GM18507 (cell line): ENCODE data around the gene PRPF6.
A peak's percentile ranks its signal among the peaks of the same experiment; 100 is the strongest.

Source experiments
- DNase-seq: peaks from one replicate; pipeline ENCODE4 v3.0.0; 2011; ENCODE audit warnings: low read depth; ENCODE audit not compliant: insufficient read length; ENCODE audit errors: extremely low spot score
- FAIRE-seq: peaks from 2 replicates; lab custom pipeline; 2011; peaks lifted over from hg19 to GRCh38; lab: Jason Lieb, UNC

The PRPF6 gene

GRCh38 chr20:64029293-64030117 lies 48.6 kb downstream of the PRPF6 start:
- DNase-seq: no peak
- no peak for FAIRE-seq

- FAIRE-seq (no peak), DNase-seq (no peak)
Observed at GRCh38 chr20:64030371-64031134, 49.6 kb downstream of the PRPF6 start.

GRCh38 chr20:64031822-64032314 lies 50.9 kb downstream of the PRPF6 start:
- DNase-seq (no peak), FAIRE-seq (no peak)

GRCh38 chr20:64032706-64033624 lies 52.0 kb downstream of the PRPF6 start:
- DNase-seq: no peak
- FAIRE-seq: no peak

- DNase-seq: no peak
- no peak for FAIRE-seq
Observed at GRCh38 chr20:64033981-64034493, 53.1 kb downstream of the PRPF6 start.

- FAIRE-seq (no peak), DNase-seq (no peak)
Observed at GRCh38 chr20:64035066-64035932, 54.4 kb downstream of the PRPF6 start.

GRCh38 chr20:64035933-64036345 lies 55.0 kb downstream of the PRPF6 start, which contains the start of gene C20orf204:
TSS of gene C20orf204 (plus strand) at chr20:64036182. CDS start at chr20:64036324, 142 bp downstream.
- DNase-seq (no peak), FAIRE-seq (no peak)

GRCh38 chr20:64036346-64037198 lies 55.6 kb downstream of the PRPF6 start:
- DNase-seq (no peak), FAIRE-seq (no peak)

- FAIRE-seq: no peak
- no peak for DNase-seq
Observed at GRCh38 chr20:64037199-64037497, 56.2 kb downstream of the PRPF6 start.

GRCh38 chr20:64037498-64038213 lies 56.7 kb downstream of the PRPF6 start:
- no peak for DNase-seq
- FAIRE-seq: no peak

- DNase-seq (no peak), FAIRE-seq (no peak)
Observed at GRCh38 chr20:64038224-64038564, 57.3 kb downstream of the PRPF6 start.

GRCh38 chr20:64038565-64039292 lies 57.8 kb downstream of the PRPF6 start:
- no peak for FAIRE-seq
- peak; percentile 81 for DNase-seq

GRCh38 chr20:64039293-64040160 lies 58.6 kb downstream of the PRPF6 start:
- DNase-seq (no peak), FAIRE-seq (no peak)

GRCh38 chr20:64040231-64041039 lies 59.5 kb downstream of the PRPF6 start:
- FAIRE-seq: no peak
- no peak for DNase-seq
